UCSD-AML1 (cell line): ENCODE results near the gene GSX1.
"Not testable (repeated sequence)": the region's sequence is repeated elsewhere in the genome, so short reads cannot be mapped to it uniquely, and the experiment has no call there.

Source experiments
- DNase-seq: peaks from one replicate; lab custom pipeline; 2025; ENCODE audit not compliant: unreplicated experiment; lab: John Stamatoyannopoulos, UW

Gene GSX1

DNA sequence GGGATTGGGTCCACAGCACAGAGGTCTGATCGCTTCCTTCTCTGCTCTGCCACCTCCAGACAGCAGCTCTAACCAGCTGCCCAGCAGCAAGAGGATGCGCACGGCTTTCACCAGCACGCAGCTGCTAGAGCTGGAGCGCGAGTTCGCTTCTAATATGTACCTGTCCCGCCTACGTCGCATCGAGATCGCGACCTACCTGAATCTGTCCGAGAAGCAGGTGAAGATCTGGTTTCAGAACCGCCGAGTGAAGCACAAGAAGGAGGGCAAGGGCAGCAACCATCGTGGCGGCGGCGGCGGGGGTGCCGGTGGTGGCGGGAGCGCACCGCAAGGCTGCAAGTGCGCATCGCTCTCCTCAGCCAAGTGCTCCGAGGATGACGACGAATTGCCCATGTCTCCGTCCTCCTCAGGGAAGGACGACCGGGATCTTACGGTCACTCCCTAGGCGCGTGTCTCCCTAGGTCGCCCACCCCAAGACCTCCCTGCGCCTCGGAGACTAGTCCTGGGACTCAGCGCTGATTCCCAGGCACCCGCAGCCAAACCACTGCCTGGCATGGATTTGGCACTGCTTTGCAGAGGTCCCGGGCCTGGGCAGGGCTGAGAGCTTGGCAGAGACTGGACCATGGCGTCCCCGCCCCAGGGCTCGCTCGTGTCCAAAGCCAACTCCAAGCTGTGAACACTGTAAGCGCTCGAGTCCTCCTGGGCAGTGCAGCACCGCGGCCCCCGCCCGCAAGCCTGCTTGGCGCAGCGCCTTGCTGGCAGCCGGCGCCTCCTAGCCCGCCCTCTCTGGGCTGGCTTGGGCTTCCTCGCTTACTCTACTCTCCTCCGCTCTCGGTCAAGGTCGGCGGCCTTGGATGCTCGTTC lies 1.5 kb downstream of the GSX1 start:
- no peak for DNase-seq

- DNase-seq: no peak
Measured at GRCh38 chr13:27794368-27794691, 2.0 kb downstream of the GSX1 start.

GRCh38 chr13:27794921-27795717 lies 2.8 kb downstream of the GSX1 start:
- DNase-seq: no peak

GRCh38 chr13:27795718-27796019 lies 3.4 kb downstream of the GSX1 start:
- DNase-seq: no peak

DNA sequence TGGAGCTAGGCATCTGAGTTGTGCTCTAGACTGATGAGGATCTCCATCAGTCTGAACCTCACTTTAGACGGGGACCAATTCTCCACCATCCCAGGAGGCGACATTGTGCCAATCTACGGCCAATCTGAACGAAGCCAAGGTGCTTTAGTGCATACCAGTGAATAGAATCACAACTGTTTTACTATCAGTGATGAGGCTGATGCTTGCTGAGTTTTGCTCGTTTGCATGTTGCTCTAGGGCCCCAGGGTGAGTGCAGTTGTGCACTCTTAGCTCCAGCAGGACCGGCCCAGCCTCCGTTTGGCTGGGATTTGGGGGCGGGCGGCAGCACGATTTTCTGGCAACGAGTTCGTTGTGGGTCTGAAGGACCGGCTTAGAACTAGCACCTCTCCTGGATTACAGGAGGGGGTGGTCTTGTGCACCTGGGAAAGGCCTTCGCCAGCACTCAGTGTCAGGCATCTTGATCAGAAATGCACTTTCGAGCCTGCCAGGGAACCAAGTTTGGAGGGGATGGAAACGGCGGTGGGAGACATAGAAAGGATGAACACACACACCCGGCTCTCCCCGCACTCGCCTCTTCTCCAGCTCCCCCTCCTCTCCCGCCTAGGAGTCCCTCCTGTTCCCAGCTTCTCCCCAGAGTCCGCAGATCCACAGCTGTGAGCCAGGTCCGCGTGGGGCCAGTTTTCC lies 4.4 kb downstream of the GSX1 start:
- no peak for DNase-seq

DNA sequence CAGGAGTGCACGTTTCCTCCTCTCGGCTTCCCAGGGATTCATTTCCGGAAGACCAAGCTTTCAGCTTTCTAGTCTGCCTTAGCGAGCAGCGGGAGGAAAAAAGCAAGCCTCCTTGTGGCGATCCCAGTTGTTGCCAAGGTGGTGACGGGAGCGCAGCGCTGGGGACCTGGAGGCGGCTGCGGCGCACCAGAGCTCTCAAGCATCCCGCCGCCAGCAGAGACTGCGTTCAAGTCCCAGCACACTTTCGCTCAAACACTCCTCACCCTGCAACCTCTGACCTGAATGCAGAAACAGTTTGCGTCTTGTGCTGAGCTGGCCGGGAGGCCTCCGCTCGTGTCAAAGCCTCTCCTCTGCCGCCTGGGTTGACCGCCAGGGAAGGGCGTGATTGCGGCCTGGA lies 4.9 kb downstream of the GSX1 start:
- no peak for DNase-seq

DNA sequence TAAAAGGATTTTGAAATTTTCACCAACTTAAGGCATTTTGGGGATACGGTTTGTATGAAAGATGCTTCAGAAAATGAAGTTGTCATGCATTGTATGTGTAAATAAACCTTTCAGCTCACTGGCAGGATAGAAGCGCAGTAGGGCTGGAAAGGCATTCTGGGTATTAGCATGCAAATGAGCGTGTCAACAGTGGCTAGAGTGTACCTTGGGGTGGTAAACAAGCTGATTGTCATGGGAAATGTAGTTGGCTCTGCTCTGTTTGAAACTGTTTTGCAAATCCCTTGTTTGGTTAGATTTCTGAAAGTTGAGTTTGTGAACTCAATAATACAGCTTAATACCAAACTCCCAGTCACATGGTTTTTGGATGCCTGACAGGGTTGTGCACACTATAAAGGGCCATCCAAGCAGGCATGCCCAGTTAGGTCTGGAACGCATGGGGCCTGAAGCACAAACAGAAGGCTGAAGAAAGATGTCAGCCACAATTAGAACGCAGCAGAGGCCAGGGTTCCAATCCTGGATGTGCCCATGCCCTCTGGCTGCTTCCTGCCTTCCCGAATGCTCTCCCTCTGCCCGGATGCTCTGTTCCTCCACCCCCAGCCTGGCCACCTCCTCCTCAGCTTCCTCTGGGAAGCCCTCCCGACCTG lies 14.6 kb downstream of the GSX1 start:
- no peak for DNase-seq

- no peak for DNase-seq
Measured at GRCh38 chr13:27808851-27809550, 16.7 kb downstream of the GSX1 start.

DNA sequence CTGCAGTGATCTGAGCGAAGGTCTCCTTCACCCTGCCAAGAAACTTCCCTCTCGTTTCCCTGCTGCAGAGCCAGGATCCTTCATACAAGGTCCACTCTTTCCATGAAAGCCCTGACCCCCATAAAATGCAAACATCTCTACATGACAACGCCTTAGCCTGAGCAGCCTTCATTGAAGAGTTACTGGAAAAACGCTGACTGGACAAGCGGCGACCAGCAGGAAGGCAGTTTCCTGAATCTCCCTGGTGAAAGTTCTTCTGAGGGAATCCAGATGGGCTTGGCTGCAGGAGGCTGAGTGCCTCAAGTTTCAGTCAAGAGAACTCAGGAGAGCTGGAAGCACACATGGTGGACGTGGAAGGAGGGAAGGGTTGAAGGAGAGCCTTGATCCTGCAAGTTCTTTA lies 17.7 kb downstream of the GSX1 start:
- no peak for DNase-seq

GRCh38 chr13:27810461-27810860 lies 18.2 kb downstream of the GSX1 start:
- no peak for DNase-seq

- no peak for DNase-seq
Measured at GRCh38 chr13:27813826-27814225, 21.5 kb downstream of the GSX1 start.

- DNase-seq: not testable (repeated sequence)
Measured at GRCh38 chr13:27817832-27818231, 25.5 kb downstream of the GSX1 start.

GRCh38 chr13:27820524-27821482 lies 28.5 kb downstream of the GSX1 start:
- DNase-seq: no peak

DNA sequence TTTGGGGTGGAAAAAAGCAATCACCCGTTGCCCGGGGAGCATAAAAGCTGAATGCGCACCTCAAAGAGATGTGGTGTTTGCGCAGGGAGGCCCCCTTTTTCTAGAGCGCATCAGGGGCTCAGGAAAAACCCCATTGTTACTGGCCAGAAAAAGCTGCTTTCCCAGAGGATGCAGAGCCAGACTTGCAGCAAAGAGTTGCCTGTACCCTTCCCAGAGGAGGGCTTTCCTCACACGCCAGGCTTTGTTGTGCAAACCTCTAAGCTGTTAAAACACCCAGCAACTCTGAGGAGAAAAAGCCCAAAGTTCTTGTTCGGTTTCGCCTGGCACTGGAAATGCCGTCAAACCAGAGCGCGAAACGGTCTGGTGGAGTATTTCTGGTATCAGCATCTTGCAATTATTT lies 29.3 kb downstream of the GSX1 start:
- DNase-seq: no peak

DNA sequence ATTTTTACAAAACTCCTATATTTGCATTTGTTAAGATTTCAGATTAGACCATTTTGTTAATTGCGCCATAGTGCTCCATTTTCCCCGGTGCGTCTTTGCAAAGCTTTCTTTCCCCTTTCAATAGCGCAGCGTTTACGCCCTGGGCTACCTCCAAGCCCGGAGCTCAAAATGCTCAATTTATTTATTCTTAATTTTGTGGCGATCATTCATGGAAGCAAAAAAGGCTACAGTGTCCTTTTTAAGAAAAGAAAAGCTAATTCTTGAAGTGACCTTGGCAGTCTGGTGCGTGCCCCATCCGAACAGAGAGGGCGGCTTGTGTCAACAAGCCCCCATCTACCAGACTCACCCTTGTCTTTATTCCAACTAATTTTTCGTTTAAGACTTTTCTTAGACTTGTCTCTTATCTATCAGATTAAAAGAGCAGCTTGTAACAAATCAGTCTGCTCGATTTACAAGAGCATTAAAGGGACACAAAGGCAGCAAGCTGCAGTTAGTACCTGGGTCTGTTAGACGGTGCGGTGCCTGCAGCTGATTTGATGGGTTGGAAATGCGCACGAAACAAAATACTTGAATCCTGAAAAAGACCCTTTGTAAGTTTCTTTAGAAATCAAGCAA lies 30.1 kb downstream of the GSX1 start:
- no peak for DNase-seq

DNA sequence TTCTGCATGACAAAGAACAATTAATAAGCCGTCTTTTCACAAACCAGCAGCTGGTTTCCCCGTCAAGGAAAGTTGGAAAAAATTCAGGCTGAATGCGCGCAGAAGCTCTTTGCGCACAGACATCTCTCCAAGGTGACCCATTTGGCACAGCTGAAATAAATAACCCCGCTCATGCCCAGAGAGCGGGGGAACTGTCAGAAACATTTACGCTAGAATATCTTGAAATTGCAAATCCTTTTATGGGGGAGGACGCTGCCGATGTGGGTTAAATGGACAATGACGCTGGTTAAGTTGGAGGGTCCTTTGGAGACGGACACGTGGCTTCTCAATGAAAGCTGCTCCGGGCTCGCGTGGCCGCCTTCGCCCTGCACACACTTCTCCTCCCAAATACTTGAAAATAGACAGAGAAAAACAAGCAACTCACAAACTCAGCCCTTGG lies 30.6 kb downstream of the GSX1 start:
- DNase-seq: no peak

GRCh38 chr13:27824121-27824520 lies 31.8 kb downstream of the GSX1 start:
- DNase-seq: no peak

- no peak for DNase-seq
Measured at GRCh38 chr13:27825072-27825471, 32.8 kb downstream of the GSX1 start.
